H1 (cell line): ENCODE measurements around the gene SPAG16. TPM values are rescaled to one million over a fixed set of nuclear protein-coding genes. Genes with fewer than 3 reads are reported as not detected.

ENCODE experiments used
- CEBPB ChIP-seq: IDR thresholded peaks from 2 replicates; pipeline ENCODE4 v1.6.1; 2012; ENCODE audit warnings: low read depth, low read length
- KDM1A ChIP-seq: fragments of 200-600, 300-600 bp; sonication (generic); IDR thresholded peaks from 2 replicates; pipeline ENCODE4 v1.7.1; 2016; ENCODE audit warnings: mild to moderate bottlenecking, low read length, borderline replicate concordance
- NRF1 ChIP-seq: IDR thresholded peaks from 2 replicates; pipeline ENCODE4 v1.6.1; 2011; ENCODE audit warnings: mild to moderate bottlenecking, low read depth, low read length, improper control_type of control experiment
- PHF8 ChIP-seq: fragments of 200-600 bp; sonication (generic); conservative IDR thresholded peaks from 2 replicates; pipeline ENCODE4 v1.7.1; 2012; ENCODE audit warnings: low read depth, mild to moderate bottlenecking, inconsistent platforms, low read length, moderate library complexity
- polyA plus RNA-seq, 7 experiments: library from polyadenylated mRNA; depleted of rRNA in 3 of 7; stranded (reverse) in 5 of 7; unstranded in 2 of 7; fragments of >200 nt in 5 of 7; fragments of 200-250 nt in 2 of 7; gene quantifications; 1 replicate in 5 of 7; 2 replicates in 1 of 7; 4 replicates in 1 of 7; pipeline versions ENCODE4 v1.2.1 to v1.2.3, GENCODE V29; 2011 to 2013; ENCODE audit warnings: missing spikeins in 2 of 7, mixed read lengths in 2 of 7
- total RNA-seq: library from RNA; stranded (reverse); fragmentation: NEBNext Ultra II Directional; extraction: Animal tissue kit (Norgen Biotek cat#: 25700); gene quantifications from 2 replicates; pipeline ENCODE4 v1.2.1, GENCODE V29; 2021

The SPAG16 gene
- total and polyA plus RNA-seq, 2 of the 8 experiments (the other 6 are each of a cell fraction or from before 2014, with no cell fraction given), result 6.0 to 14.9 TPM

GRCh38 chr2:213752575-213752974 lies 468.3 kb downstream of the SPAG16 start (continued):
- TF ChIP-seq CEBPB (no peak), KDM1A (no peak), NRF1 (no peak), PHF8 (no peak)
